Uterus (tissue), 4 donors: Measurements from ENCODE around the gene SPIRE1. TPM values are rescaled to one million over a fixed set of nuclear protein-coding genes. Genes with fewer than 3 reads are reported as not detected.
"Not testable (repeated sequence)": the region's sequence is repeated elsewhere in the genome, so short reads cannot be mapped to it uniquely, and the experiment has no call there.

Experiments
- DNase-seq, 2 donors: peaks; one replicate each; pipeline ENCODE4 v3.0.0-alpha.2; 2019 to 2020
- H3K27ac ChIP-seq, 2 donors: fragments of 200-600 bp; sonication (generic); 1 replicate in 1 of 2; 2 replicates in 1 of 2; pipeline ENCODE4 v1.5.1; 2016 to 2018
- H3K27me3 ChIP-seq, 2 donors: fragments of 200-600 bp; sonication (generic); one replicate each; pipeline ENCODE4 v1.5.1; 2018 to 2019; ENCODE audit warnings: control low read depth in 1 of 2
- H3K36me3 ChIP-seq, 2 donors: fragments of 200-600 bp; sonication (generic); one replicate each; pipeline ENCODE4 v1.5.1; 2019; ENCODE audit warnings: control low read depth in 1 of 2
- H3K4me1 ChIP-seq, 2 donors: fragments of 200-600 bp; sonication (generic); one replicate each; pipeline ENCODE4 v1.5.1; 2018 to 2019; ENCODE audit warnings: control low read depth in 1 of 2
- H3K4me3 ChIP-seq, 2 donors: fragments of 200-600 bp; sonication (generic); 1 replicate in 1 of 2; 2 replicates in 1 of 2; pipeline ENCODE4 v1.5.1; 2018 to 2019; ENCODE audit warnings: mild to moderate bottlenecking in 1 of 2
- H3K9me3 ChIP-seq, 2 donors: fragments of 200-600 bp; sonication (generic); one replicate each; pipeline ENCODE4 v1.5.1; 2019; ENCODE audit warnings: control low read depth in 1 of 2
- POLR2A ChIP-seq, 2 donors: fragments of 450-650 bp; IDR thresholded peaks; one replicate each; pipeline ENCODE4 v1.6.1; 2016; ENCODE audit warnings: antibody characterized with exemption in 2 of 2, mild to moderate bottlenecking in 1 of 2, moderate library complexity in 1 of 2
- intact Hi-C: fragments of 100-400 bp; cut with DNase I; formaldehyde crosslinking; loops from one replicate; pipeline ENCODE4 v1.15.1; 2023; ENCODE audit warnings: low total_unique reads
- total RNA-seq, 4 donors: library from RNA; depleted of rRNA in 3 of 4; stranded (reverse); fragments of >200 nt in 3 of 4; gene quantifications; one replicate each; pipeline versions ENCODE4 v1.1.0 to v1.2.4, GENCODE V29; 2014 to 2023
- TF ChIP-seq, protein P1 (sequence below), 4 experiments: fragments of 200-600 bp in 2 of 4; fragments of 450-650 bp in 2 of 4; sonication (generic) in 2 of 4; IDR thresholded peaks; one replicate each; pipeline ENCODE4 v1.5.1; 2016 to 2019; ENCODE audit warnings: antibody characterized with exemption in 4 of 4, mild to moderate bottlenecking in 2 of 4, moderate library complexity in 1 of 4
- donor health status: DM: yes; HTN: yes; CAD: no.

The SPIRE1 gene
- total RNA-seq, 4 donors from 2014 or later: 12.9 to 78.1 (median 27.5) TPM

DNA sequence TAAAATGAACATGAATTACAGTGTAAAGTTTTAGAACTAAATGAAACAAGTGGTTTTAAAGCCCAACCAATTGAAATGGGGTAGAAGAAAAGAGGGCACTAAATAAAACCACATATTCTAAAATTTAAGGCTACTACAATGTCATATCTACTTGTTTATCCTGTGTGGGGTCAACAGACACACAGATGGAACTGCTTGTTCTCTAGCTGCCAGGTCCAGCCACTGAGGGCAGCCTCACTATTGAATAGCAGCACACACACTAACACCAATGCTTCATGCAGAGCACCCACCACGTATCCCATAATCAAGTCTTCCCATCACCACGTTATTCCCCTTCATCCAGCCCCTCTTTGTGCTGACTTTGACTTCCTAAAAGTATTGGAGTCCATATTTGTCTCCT is 88.1 kb downstream of the SPIRE1 start:
- Histone ChIP-seq H3K27me3 (no peaks in the 10 kb centered on the region), H3K4me1 (no peaks in the 10 kb centered on the region), H3K36me3 (no peaks in the 10 kb centered on the region), H3K27ac (no peak overlapping the region), H3K4me3 (no peak overlapping the region), H3K9me3 (no peaks in the 10 kb centered on the region)
- no peak for DNase-seq
- TF ChIP-seq, protein P1, sequence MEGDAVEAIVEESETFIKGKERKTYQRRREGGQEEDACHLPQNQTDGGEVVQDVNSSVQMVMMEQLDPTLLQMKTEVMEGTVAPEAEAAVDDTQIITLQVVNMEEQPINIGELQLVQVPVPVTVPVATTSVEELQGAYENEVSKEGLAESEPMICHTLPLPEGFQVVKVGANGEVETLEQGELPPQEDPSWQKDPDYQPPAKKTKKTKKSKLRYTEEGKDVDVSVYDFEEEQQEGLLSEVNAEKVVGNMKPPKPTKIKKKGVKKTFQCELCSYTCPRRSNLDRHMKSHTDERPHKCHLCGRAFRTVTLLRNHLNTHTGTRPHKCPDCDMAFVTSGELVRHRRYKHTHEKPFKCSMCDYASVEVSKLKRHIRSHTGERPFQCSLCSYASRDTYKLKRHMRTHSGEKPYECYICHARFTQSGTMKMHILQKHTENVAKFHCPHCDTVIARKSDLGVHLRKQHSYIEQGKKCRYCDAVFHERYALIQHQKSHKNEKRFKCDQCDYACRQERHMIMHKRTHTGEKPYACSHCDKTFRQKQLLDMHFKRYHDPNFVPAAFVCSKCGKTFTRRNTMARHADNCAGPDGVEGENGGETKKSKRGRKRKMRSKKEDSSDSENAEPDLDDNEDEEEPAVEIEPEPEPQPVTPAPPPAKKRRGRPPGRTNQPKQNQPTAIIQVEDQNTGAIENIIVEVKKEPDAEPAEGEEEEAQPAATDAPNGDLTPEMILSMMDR (IDR thresholded peaks at IDR 0.05): no peak
- no peak for TF ChIP-seq POLR2A (IDR thresholded peaks at IDR 0.05)
- intact Hi-C loops: no loop called here

DNA sequence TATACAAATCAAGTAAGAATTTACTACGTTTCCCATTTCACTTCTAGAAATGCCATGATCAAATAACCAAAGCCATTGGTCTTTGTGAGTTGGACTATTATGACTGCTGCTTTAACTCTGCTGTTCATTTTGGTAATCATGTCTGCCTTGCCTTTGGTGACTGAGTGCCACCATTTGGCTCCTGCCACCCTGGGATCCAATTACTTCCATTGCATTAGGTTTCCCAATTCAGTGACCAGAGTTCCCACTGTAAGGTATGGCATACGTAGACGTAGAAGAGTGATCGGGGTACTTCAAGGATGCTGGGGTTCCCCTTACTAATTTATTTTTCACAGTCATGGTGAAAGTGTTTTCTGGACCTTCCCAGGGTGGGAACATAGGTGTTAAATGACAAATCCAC is 90.1 kb downstream of the SPIRE1 start:
- no peak for TF ChIP-seq POLR2A (IDR thresholded peaks at IDR 0.05)
- TF ChIP-seq, protein P1 (IDR thresholded peaks at IDR 0.05): no peak
- intact Hi-C loops: no loop called here
- H3K27me3 ChIP-seq: no peaks in the 10 kb centered on the region
- no peaks in the 10 kb centered on the region for H3K9me3 ChIP-seq
- no peak overlapping the region for H3K4me3 ChIP-seq
- DNase-seq: no peak
- H3K36me3 ChIP-seq: no peaks in the 10 kb centered on the region
- no peaks in the 10 kb centered on the region for H3K4me1 ChIP-seq
- H3K27ac ChIP-seq: no peak overlapping the region

DNA sequence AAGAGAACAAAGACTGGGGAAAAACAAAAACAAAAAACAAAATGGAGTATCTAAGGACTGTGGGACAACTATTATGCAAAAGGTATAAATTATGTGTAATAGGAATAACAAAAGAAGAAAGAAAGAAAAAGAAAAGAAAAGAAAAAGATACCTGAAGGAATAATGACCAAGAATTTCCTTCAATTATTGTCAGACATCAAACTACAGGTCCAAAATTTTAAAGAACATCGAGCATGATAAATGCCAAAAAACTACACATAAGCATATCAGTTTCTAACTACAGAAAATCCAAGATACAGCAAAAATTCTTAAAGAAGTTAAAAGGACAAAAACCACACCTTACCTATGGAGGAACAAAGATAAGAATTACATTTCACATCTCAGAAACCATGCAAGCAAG is 93.0 kb downstream of the SPIRE1 start:
- Histone ChIP-seq H3K27me3 (no peaks in the 10 kb centered on the region), H3K36me3 (no peaks in the 10 kb centered on the region), H3K27ac (no peak overlapping the region), H3K9me3 (no peaks in the 10 kb centered on the region), H3K4me1 (no peaks in the 10 kb centered on the region), H3K4me3 (no peak overlapping the region)
- intact Hi-C loops: no loop called here
- no peak for TF ChIP-seq POLR2A (IDR thresholded peaks at IDR 0.05)
- TF ChIP-seq, protein P1 (IDR thresholded peaks at IDR 0.05): no peak
- DNase-seq: no peak

DNA sequence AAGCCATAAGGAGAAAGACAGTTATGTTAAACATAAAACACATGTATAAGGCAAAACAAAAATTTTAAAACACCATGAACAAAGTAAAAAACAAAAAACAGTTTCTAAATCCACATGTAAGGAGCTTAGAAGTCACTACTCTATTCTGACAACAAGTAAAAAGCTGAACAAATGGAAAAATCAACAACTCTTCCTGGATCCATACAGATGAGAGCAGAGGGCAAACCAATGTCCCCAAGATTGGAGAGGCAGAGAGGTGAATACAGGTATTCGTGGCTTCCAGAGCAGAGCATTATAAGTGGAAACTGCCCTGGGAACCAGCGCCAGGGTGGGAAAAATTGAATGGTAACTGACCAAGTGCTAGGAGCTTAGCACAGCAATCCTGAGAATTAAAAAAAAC is 93.5 kb downstream of the SPIRE1 start:
- Histone ChIP-seq H3K9me3 (no peaks in the 10 kb centered on the region), H3K4me1 (no peaks in the 10 kb centered on the region), H3K27me3 (no peaks in the 10 kb centered on the region), H3K4me3 (no peak overlapping the region), H3K36me3 (no peaks in the 10 kb centered on the region), H3K27ac (no peak overlapping the region)
- DNase-seq: no peak
- intact Hi-C loops: no loop called here
- TF ChIP-seq POLR2A (IDR thresholded peaks at IDR 0.05): no peak
- TF ChIP-seq, protein P1 (IDR thresholded peaks at IDR 0.05): no peak

DNA sequence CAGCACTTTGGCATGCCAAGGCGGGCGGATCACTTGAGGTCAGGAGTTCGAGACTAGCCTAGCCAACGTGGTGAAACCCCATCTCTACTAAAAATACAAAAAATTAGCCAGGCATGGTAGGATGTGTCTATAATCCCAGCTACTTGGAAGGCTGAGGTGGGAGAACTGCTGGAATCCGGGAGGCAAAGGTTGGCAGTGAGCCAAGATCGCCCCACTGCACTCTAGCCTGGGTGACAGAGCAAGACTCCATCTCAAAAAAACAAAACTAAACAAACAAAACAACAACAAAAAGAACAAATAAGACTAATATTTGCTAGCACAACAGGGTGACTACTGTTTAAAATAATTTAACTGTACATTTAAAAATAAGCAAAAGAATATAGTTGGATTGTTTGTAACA is 97.3 kb downstream of the SPIRE1 start:
- H3K36me3 ChIP-seq, DNase-seq, H3K4me3 ChIP-seq, H3K4me1 ChIP-seq, H3K27ac ChIP-seq, H3K27me3 ChIP-seq, H3K9me3 ChIP-seq, intact Hi-C loops: not testable (repeated sequence)

DNA sequence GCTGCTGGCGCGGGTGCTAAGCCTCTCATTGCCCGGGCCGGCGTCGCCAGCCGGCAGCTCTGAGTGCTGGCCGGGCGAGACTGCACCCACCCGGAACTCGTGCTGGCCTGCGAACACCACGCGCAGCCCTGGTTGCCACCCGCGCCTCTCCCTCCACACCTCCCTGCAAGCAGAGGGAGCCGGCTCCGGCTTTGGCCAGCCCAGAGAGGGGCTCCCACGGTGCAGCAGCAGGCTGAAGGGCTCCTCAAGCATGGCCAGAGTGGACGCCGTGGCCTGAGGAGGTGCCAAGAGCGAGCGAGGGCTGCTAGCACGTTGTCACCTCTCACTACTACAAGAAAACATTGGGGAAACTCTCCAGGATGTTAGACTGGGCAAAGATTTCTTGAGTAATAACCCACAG is 98.6 kb downstream of the SPIRE1 start:
- H3K27ac ChIP-seq: no peak overlapping the region
- H3K9me3 ChIP-seq: no peaks in the 10 kb centered on the region

More for the DNA sequence above, 98.6 kb downstream of the SPIRE1 start:
- Histone ChIP-seq H3K4me1 (no peaks in the 10 kb centered on the region), H3K27me3 (no peaks in the 10 kb centered on the region), H3K4me3 (no peak overlapping the region), H3K36me3 (no peaks in the 10 kb centered on the region)
- DNase-seq: no peak
- intact Hi-C loops: no loop called here
- TF ChIP-seq, protein P1 (IDR thresholded peaks at IDR 0.05): no peak
- TF ChIP-seq POLR2A (IDR thresholded peaks at IDR 0.05): no peak
